HepG2 (cell line): ENCODE data around the gene NUBP2. TPM values are rescaled to one million over a fixed set of nuclear protein-coding genes. Genes with fewer than 3 reads are reported as not detected.
A peak's percentile ranks its signal among the peaks of the same experiment; 100 is the strongest.

ENCODE experiments used
- FOXK1 ChIP-seq: sonication (generic); formaldehyde crosslinking; IDR thresholded peaks from 2 replicates; pipeline ENCODE4 v1.4.0; 2020; ENCODE audit warnings: low read depth, missing genetic modification reagents, borderline replicate concordance
- GTF2F1 ChIP-seq: fragments of 150-350 bp; IDR thresholded peaks from 2 replicates; pipeline ENCODE4 v1.6.1; 2014; ENCODE audit warnings: low read length
- IRF2 ChIP-seq: IDR thresholded peaks from 2 replicates; pipeline ENCODE4 v1.6.1; 2018; ENCODE audit warnings: missing genetic modification reagents, missing compliant biosample characterization
- ZNF138 ChIP-seq: sonication (generic); formaldehyde crosslinking; IDR thresholded peaks from 2 replicates; pipeline ENCODE4 v1.5.0; 2020; ENCODE audit warnings: mild to moderate bottlenecking, low read depth, missing genetic modification reagents
- ZNF253 ChIP-seq: sonication (generic); formaldehyde crosslinking; IDR thresholded peaks from 2 replicates; pipeline ENCODE4 v1.8.0; 2022; ENCODE audit warnings: mild to moderate bottlenecking, missing genetic modification reagents, borderline replicate concordance
- ZNF660 ChIP-seq: sonication (generic); formaldehyde crosslinking; IDR thresholded peaks from 2 replicates; pipeline ENCODE4 v1.5.1; 2020; ENCODE audit warnings: mild to moderate bottlenecking, low read depth, missing genetic modification reagents, borderline replicate concordance
- ZSCAN9 ChIP-seq: IDR thresholded peaks from 2 replicates; pipeline ENCODE4 v1.6.1; 2016; ENCODE audit warnings: borderline replicate concordance
- polyA plus RNA-seq, 8 experiments: library from polyadenylated mRNA; depleted of rRNA in 3 of 8; stranded (reverse) in 7 of 8; unstranded in 1 of 8; fragments of >200 nt; fragmentation: Illumina TruSeq in 4 of 8; extraction: Trizol in 4 of 8; gene quantifications; 2 replicates each; pipeline versions ENCODE4 v1.2.1 to v1.2.3, GENCODE V29; 2011 to 2016; ENCODE audit warnings: low read depth in 4 of 8, missing spikeins in 1 of 8, mixed read lengths in 1 of 8; ENCODE audit not compliant: insufficient read depth in 1 of 8
- total RNA-seq, 5 experiments: library from RNA; depleted of rRNA; stranded (reverse); fragments of >200 nt; fragmentation: Illumina TruSeq; extraction: Trizol; gene quantifications; 2 replicates each; pipeline ENCODE4 v1.2.3, GENCODE V29; 2016; ENCODE audit warnings: low read depth in 1 of 5
- TF ChIP-seq, protein P1 (sequence below): sonication (generic); formaldehyde crosslinking; IDR thresholded peaks from 2 replicates; pipeline ENCODE4 v1.4.0; 2020; ENCODE audit warnings: missing genetic modification reagents, borderline replicate concordance
- TF ChIP-seq, protein P2 (sequence below): IDR thresholded peaks from 2 replicates; pipeline ENCODE4 v1.6.1; 2016; ENCODE audit warnings: low read depth, control low read depth
- TF ChIP-seq, protein P3 (sequence below): sonication (generic); formaldehyde crosslinking; IDR thresholded peaks from 2 replicates; pipeline ENCODE4 v1.9.0; 2022; ENCODE audit warnings: missing genetic modification reagents, mild to moderate bottlenecking, borderline replicate concordance
- TF ChIP-seq, protein P4 (sequence below): sonication (generic); formaldehyde crosslinking; IDR thresholded peaks from 2 replicates; pipeline ENCODE4 v1.5.0; 2020; ENCODE audit warnings: mild to moderate bottlenecking, missing genetic modification reagents
- TF ChIP-seq, protein P5 (sequence below), 2 experiments: sonication (generic) in 1 of 2; formaldehyde crosslinking in 1 of 2; IDR thresholded peaks; 2 replicates each; pipeline versions ENCODE4 v1.4.0 to v1.6.1; 2018 to 2020; ENCODE audit warnings: missing genetic modification reagents in 2 of 2, borderline replicate concordance in 1 of 2, low read depth in 1 of 2, mild to moderate bottlenecking in 1 of 2, missing biosample characterization in 1 of 2

The NUBP2 gene
- total and polyA plus RNA-seq, 2 of the 13 experiments (the other 11 are each of a cell fraction or from before 2014, with no cell fraction given): 25.7 to 61.5 TPM

DNA sequence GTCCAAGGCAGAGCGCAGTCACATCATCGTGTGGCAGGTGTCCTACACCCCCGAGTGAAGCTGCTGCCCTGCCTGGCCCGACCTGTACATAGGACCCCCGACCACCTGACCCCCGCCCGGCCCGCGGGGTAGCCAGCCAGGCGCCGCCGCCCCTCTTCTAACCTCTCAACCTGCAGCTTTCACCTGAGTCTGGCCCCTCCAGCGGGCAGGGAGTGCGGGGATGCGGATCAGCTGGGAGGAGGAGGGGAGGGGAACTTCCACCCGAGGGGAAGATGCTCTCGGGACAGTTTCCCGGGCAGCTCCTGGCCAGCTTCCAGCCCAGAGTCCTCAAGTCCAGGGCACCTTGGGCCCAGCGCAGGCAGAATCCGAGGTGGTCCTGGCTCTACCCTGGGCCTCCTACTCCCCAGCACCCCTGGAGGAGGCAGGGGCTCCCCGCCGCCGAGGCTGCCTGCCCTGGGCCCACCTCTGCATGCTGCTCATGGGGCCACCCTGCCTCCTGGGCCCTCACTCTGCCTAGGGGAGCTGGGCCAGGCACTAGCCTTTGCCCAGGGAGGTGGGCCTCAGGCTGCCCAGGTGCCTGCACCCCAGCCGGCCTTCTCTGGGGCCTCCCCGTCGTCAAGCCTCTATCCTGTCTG is 13.9 kb upstream of the NUBP2 start (continued):
- TF ChIP-seq, protein P1, sequence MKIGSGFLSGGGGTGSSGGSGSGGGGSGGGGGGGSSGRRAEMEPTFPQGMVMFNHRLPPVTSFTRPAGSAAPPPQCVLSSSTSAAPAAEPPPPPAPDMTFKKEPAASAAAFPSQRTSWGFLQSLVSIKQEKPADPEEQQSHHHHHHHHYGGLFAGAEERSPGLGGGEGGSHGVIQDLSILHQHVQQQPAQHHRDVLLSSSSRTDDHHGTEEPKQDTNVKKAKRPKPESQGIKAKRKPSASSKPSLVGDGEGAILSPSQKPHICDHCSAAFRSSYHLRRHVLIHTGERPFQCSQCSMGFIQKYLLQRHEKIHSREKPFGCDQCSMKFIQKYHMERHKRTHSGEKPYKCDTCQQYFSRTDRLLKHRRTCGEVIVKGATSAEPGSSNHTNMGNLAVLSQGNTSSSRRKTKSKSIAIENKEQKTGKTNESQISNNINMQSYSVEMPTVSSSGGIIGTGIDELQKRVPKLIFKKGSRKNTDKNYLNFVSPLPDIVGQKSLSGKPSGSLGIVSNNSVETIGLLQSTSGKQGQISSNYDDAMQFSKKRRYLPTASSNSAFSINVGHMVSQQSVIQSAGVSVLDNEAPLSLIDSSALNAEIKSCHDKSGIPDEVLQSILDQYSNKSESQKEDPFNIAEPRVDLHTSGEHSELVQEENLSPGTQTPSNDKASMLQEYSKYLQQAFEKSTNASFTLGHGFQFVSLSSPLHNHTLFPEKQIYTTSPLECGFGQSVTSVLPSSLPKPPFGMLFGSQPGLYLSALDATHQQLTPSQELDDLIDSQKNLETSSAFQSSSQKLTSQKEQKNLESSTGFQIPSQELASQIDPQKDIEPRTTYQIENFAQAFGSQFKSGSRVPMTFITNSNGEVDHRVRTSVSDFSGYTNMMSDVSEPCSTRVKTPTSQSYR (CRISPR knock-in tag): no peak
- no peak for TF ChIP-seq FOXK1 (CRISPR knock-in tag)
- no peak for TF ChIP-seq ZNF138 (CRISPR knock-in tag)
- TF ChIP-seq, protein P2, sequence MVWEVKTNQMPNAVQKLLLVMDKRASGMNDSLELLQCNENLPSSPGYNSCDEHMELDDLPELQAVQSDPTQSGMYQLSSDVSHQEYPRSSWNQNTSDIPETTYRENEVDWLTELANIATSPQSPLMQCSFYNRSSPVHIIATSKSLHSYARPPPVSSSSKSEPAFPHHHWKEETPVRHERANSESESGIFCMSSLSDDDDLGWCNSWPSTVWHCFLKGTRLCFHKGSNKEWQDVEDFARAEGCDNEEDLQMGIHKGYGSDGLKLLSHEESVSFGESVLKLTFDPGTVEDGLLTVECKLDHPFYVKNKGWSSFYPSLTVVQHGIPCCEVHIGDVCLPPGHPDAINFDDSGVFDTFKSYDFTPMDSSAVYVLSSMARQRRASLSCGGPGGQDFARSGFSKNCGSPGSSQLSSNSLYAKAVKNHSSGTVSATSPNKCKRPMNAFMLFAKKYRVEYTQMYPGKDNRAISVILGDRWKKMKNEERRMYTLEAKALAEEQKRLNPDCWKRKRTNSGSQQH (CRISPR knock-in tag): no peak
- TF ChIP-seq, protein P3, sequence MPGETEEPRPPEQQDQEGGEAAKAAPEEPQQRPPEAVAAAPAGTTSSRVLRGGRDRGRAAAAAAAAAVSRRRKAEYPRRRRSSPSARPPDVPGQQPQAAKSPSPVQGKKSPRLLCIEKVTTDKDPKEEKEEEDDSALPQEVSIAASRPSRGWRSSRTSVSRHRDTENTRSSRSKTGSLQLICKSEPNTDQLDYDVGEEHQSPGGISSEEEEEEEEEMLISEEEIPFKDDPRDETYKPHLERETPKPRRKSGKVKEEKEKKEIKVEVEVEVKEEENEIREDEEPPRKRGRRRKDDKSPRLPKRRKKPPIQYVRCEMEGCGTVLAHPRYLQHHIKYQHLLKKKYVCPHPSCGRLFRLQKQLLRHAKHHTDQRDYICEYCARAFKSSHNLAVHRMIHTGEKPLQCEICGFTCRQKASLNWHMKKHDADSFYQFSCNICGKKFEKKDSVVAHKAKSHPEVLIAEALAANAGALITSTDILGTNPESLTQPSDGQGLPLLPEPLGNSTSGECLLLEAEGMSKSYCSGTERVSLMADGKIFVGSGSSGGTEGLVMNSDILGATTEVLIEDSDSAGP: 0 out of 2 replicates have a peak, but pooled peaks have one; percentile 11
- TF ChIP-seq, protein P4, sequence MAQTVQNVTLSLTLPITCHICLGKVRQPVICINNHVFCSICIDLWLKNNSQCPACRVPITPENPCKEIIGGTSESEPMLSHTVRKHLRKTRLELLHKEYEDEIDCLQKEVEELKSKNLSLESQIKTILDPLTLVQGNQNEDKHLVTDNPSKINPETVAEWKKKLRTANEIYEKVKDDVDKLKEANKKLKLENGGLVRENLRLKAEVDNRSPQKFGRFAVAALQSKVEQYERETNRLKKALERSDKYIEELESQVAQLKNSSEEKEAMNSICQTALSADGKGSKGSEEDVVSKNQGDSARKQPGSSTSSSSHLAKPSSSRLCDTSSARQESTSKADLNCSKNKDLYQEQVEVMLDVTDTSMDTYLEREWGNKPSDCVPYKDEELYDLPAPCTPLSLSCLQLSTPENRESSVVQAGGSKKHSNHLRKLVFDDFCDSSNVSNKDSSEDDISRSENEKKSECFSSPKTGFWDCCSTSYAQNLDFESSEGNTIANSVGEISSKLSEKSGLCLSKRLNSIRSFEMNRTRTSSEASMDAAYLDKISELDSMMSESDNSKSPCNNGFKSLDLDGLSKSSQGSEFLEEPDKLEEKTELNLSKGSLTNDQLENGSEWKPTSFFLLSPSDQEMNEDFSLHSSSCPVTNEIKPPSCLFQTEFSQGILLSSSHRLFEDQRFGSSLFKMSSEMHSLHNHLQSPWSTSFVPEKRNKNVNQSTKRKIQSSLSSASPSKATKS (CRISPR knock-in tag): no peak
- TF ChIP-seq ZSCAN9 (CRISPR knock-in tag): no peak
- no peak for TF ChIP-seq GTF2F1
- TF ChIP-seq ZNF253 (CRISPR knock-in tag): no peak
- TF ChIP-seq IRF2: no peak
- no peak for TF ChIP-seq ZNF660 (CRISPR knock-in tag)
- TF ChIP-seq, protein P5, sequence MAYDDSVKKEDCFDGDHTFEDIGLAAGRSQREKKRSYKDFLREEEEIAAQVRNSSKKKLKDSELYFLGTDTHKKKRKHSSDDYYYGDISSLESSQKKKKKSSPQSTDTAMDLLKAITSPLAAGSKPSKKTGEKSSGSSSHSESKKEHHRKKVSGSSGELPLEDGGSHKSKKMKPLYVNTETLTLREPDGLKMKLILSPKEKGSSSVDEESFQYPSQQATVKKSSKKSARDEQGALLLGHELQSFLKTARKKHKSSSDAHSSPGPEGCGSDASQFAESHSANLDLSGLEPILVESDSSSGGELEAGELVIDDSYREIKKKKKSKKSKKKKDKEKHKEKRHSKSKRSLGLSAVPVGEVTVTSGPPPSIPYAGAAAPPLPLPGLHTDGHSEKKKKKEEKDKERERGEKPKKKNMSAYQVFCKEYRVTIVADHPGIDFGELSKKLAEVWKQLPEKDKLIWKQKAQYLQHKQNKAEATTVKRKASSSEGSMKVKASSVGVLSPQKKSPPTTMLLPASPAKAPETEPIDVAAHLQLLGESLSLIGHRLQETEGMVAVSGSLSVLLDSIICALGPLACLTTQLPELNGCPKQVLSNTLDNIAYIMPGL (CRISPR knock-in tag; IDR thresholded peaks at IDR 0.05; ENCODE audit: borderline replicate concordance in 1 of 2, low read depth in 1 of 2): no peak
